Loucy (cell line): ENCODE measurements around the gene PRMT1.

Source experiments
- CTCF ChIP-seq: fragments of 200-600 bp; sonication (generic); conservative IDR thresholded peaks from 2 replicates; pipeline ENCODE4 v1.5.1; 2014; ENCODE audit warnings: mild to moderate bottlenecking, antibody characterized with exemption, low read length
- EZH2phosphoT487 ChIP-seq: fragments of 200-600 bp; IDR thresholded peaks from 2 replicates; pipeline ENCODE4 v1.6.1; 2018; ENCODE audit warnings: antibody characterized with exemption, mild to moderate bottlenecking, moderate library complexity, borderline replicate concordance

- TF ChIP-seq CTCF (no peak; the same call in 1 of the 2 replicates), EZH2phosphoT487 (no peak)
Observed at GRCh38 chr19:49642492-49643035, 34.5 kb upstream of the PRMT1 start.
